Parathyroid adenoma (tissue), 2 donors: ENCODE measurements around the gene CAPZA2.
A peak's percentile ranks its signal among the peaks of the same experiment; 100 is the strongest.

Experiments used
- H2AFZ ChIP-seq: fragments of 300-600 bp; sonication (generic); one replicate; pipeline ENCODE4 v1.7.0; 2017; ENCODE audit warnings: antibody characterized with exemption, mild to moderate bottlenecking
- H3K27ac ChIP-seq: fragments of 300-600 bp; sonication (generic); one replicate; pipeline ENCODE4 v1.7.0; 2017
- H3K27me3 ChIP-seq: fragments of 300-600 bp; sonication (generic); one replicate; pipeline ENCODE4 v1.7.0; 2017; ENCODE audit warnings: low read length; ENCODE audit not compliant: control insufficient read depth, insufficient read depth
- H3K36me3 ChIP-seq: fragments of 300-600 bp; sonication (generic); one replicate; pipeline ENCODE4 v1.7.0; 2017; ENCODE audit warnings: low read length; ENCODE audit not compliant: control insufficient read depth, insufficient read depth
- H3K4me1 ChIP-seq: fragments of 300-600 bp; sonication (generic); one replicate; pipeline ENCODE4 v1.7.0; 2017; ENCODE audit warnings: control low read depth
- H3K4me2 ChIP-seq: fragments of 300-600 bp; sonication (generic); one replicate; pipeline ENCODE4 v1.7.0; 2017; ENCODE audit warnings: low read length
- H3K4me3 ChIP-seq: fragments of 300-600 bp; sonication (generic); one replicate; pipeline ENCODE4 v1.7.0; 2017; ENCODE audit warnings: low read depth, low read length
- H3K79me2 ChIP-seq: fragments of 300-600 bp; sonication (generic); one replicate; pipeline ENCODE4 v1.7.0; 2017; ENCODE audit warnings: control low read depth
- H3K9ac ChIP-seq: fragments of 300-600 bp; sonication (generic); one replicate; pipeline ENCODE4 v1.7.0; 2017; ENCODE audit warnings: mild to moderate bottlenecking
- H3K9me3 ChIP-seq: fragments of 300-600 bp; sonication (generic); one replicate; pipeline ENCODE4 v1.7.0; 2017; ENCODE audit warnings: low read length; ENCODE audit not compliant: control insufficient read depth
- CTCF ChIP-seq: fragments of 300-600 bp; sonication (generic); IDR thresholded peaks from one replicate; pipeline ENCODE4 v1.7.0; 2017; ENCODE audit warnings: antibody characterized with exemption, mild to moderate bottlenecking
- donor health status: primary hyperparathyroidism.

The CAPZA2 gene

GRCh38 chr7:116857052-116857451, 5.3 kb upstream of the CAPZA2 start:
- Histone ChIP-seq H3K27ac (no peak overlapping the region), H3K4me3 (no peak overlapping the region), H2AFZ (no peak overlapping the region), H3K36me3 (no peaks in the 10 kb centered on the region), H3K9ac (no peak overlapping the region), H3K27me3 (no peaks in the 10 kb centered on the region), H3K79me2 (no peaks in the 10 kb centered on the region), H3K4me1 (peaks cover 3% of the 10 kb centered on the region), H3K4me2 (no peak overlapping the region), H3K9me3 (no peaks in the 10 kb centered on the region)
- no peak for TF ChIP-seq CTCF

DNA sequence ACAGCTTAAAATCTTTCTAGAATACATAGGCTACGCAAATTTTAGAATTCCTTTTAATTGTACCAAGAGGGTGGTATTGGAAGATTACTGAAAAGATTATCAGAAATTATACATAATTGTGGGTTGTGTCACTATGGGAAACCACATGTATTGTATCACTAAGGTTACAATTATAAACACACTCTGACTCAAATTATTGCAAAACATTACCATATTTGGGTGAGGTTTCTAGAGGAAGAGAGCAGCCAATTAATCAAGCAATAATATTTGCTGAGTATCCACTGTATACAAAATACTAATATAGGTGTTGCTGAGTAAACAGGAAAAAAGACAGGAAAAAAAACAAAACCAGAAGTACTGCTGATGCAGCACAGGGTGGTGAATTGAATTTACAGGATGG, 3.1 kb upstream of the CAPZA2 start:
- Histone ChIP-seq H3K27me3 (no peaks in the 10 kb centered on the region), H3K79me2 (peaks cover 9% of the 10 kb centered on the region), H3K9me3 (no peaks in the 10 kb centered on the region), H3K4me3 (no peak overlapping the region), H3K4me1 (peaks cover 3% of the 10 kb centered on the region), H3K4me2 (no peak overlapping the region), H3K9ac (no peak overlapping the region), H3K27ac (no peak overlapping the region), H3K36me3 (no peaks in the 10 kb centered on the region), H2AFZ (no peak overlapping the region)
- TF ChIP-seq CTCF = no peak

DNA sequence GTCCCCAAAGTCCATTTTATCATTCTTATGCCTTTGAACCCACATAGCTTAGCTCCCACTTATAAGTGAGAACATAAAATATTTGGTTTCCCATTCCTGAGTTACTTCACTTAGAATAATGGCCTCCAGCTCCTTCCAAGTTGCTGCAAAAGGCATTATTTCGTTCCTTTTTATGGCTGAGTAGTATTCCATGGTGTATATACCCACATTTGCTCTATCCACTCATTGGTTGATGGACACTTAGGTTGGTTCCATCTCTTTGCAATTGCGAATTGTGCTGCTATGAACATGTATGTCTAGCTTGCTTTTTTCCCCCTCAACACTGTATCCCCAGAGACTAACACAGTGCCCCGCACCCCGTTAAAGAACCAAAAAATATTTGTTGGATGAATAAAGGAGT, 670 bp upstream of the CAPZA2 start:
- H3K27ac ChIP-seq = no peak overlapping the region
- H3K4me3 ChIP-seq = no peak overlapping the region
- no peaks in the 10 kb centered on the region for H3K9me3 ChIP-seq
- H2AFZ ChIP-seq = peak overlapping the region; percentile 32
- peaks cover 24% of the 10 kb centered on the region for H3K79me2 ChIP-seq
- H3K9ac ChIP-seq = no peak overlapping the region
- no peaks in the 10 kb centered on the region for H3K27me3 ChIP-seq
- peak overlapping the region; percentile 20 for H3K4me2 ChIP-seq
- peaks cover 3% of the 10 kb centered on the region for H3K4me1 ChIP-seq
- no peaks in the 10 kb centered on the region for H3K36me3 ChIP-seq
- no peak for TF ChIP-seq CTCF

- no peaks in the 10 kb centered on the region for H3K9me3 ChIP-seq
- peak overlapping the region; percentile 95 for H3K27ac ChIP-seq
- peak overlapping the region; percentile 85 for H3K4me3 ChIP-seq
- no peaks in the 10 kb centered on the region for H3K27me3 ChIP-seq
- H2AFZ ChIP-seq = peak overlapping the region; percentile 98
- H3K4me1 ChIP-seq = peaks cover 3% of the 10 kb centered on the region
- TF ChIP-seq CTCF = no peak
- peak overlapping the region; percentile 83 for H3K4me2 ChIP-seq
- H3K36me3 ChIP-seq = no peaks in the 10 kb centered on the region
- peak overlapping the region; percentile 21 for H3K9ac ChIP-seq
- peaks cover 38% of the 10 kb centered on the region for H3K79me2 ChIP-seq
Observed at GRCh38 chr7:116862951-116863670, 724 bp downstream of the CAPZA2 start.

DNA sequence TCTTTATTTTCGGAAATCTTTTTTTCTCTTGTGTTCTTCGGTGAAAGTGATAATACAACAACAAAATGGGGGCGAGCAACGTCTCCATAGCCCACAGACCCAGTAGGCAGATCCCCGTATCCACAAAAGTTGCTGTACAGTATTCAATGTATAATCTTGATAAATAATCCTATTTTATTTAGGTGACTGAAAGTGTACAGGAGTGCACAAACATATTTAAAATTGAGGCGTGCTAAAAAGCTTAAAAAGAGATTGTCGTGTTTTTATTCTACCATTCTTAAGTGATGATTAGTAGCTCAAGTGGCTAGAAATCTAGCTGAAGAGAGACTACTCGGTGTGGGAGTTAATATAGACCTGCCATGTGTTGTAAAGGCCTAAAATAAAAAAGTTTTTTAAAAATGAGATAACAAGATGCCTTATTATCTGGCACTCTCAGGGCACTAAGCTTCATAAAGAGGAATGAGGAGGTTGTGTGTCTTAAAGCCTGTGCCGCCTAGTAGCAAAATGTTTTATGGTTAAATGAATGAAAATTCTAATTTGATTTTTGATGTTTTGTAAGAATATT, 1.6 kb downstream of the CAPZA2 start:
- TF ChIP-seq CTCF = no peak
- Histone ChIP-seq H3K36me3 (no peaks in the 10 kb centered on the region), H3K9me3 (no peaks in the 10 kb centered on the region), H3K4me2 (peak overlapping the region; percentile 83), H3K27ac (no peak overlapping the region), H3K79me2 (peaks cover 47% of the 10 kb centered on the region), H3K4me1 (peaks cover 3% of the 10 kb centered on the region), H3K4me3 (peak overlapping the region; percentile 85), H3K27me3 (no peaks in the 10 kb centered on the region), H3K9ac (no peak overlapping the region), H2AFZ (no peak overlapping the region)
